Measurements from ENCODE around the gene MECR.

MECR gene

GRCh38 chr1:29230553-29231378 lies at the start of gene MECR:
TSS of gene MECR (minus strand) at chr1:29230934. CDS start at chr1:29230906, 28 bp downstream.
- peak; percentile 95 to 99 (median 98) for DNase-seq (ENCODE audit: low read depth in 2 of 3, low spot score in 2 of 3)

- no peak for DNase-seq (ENCODE audit: low read depth in 2 of 3, low spot score in 2 of 3)
Observed at GRCh38 chr1:29279951-29280391, 49.2 kb upstream of the MECR start.

GRCh38 chr1:29279406-29279805 lies 48.7 kb upstream of the MECR start:
- DNase-seq (ENCODE audit: low read depth in 2 of 3, low spot score in 2 of 3): no peak

GRCh38 chr1:29278124-29278523 lies 47.4 kb upstream of the MECR start:
- no peak for DNase-seq (ENCODE audit: low read depth in 2 of 3, low spot score in 2 of 3)

- no peak for DNase-seq (ENCODE audit: low read depth in 2 of 3, low spot score in 2 of 3)
Observed at GRCh38 chr1:29275435-29275834, 44.7 kb upstream of the MECR start.

- no peak for DNase-seq (ENCODE audit: low read depth in 2 of 3, low spot score in 2 of 3)
Observed at GRCh38 chr1:29272147-29272907, 41.6 kb upstream of the MECR start.

- no peak for DNase-seq (ENCODE audit: low read depth in 2 of 3, low spot score in 2 of 3)
Observed at GRCh38 chr1:29271724-29272123, 41.0 kb upstream of the MECR start.

GRCh38 chr1:29270929-29271521 lies 40.3 kb upstream of the MECR start:
- DNase-seq (ENCODE audit: low read depth in 2 of 3, low spot score in 2 of 3): no peak

- no peak for DNase-seq (ENCODE audit: low read depth in 2 of 3, low spot score in 2 of 3)
Observed at GRCh38 chr1:29269382-29269781, 38.6 kb upstream of the MECR start.

GRCh38 chr1:29267321-29268070 lies 36.8 kb upstream of the MECR start:
- no peak for DNase-seq (ENCODE audit: low read depth in 2 of 3, low spot score in 2 of 3)

GRCh38 chr1:29266912-29267311 lies 36.2 kb upstream of the MECR start:
- no peak for DNase-seq (ENCODE audit: low read depth in 2 of 3, low spot score in 2 of 3)

- DNase-seq (ENCODE audit: low read depth in 2 of 3, low spot score in 2 of 3): no peak
Observed at GRCh38 chr1:29264773-29265389, 34.1 kb upstream of the MECR start.

GRCh38 chr1:29260531-29260930 lies 29.8 kb upstream of the MECR start:
- DNase-seq (ENCODE audit: low read depth in 2 of 3, low spot score in 2 of 3): no peak

- no peak for DNase-seq (ENCODE audit: low read depth in 2 of 3, low spot score in 2 of 3)
Observed at GRCh38 chr1:29259802-29260441, 29.2 kb upstream of the MECR start.

- DNase-seq (ENCODE audit: low read depth in 2 of 3, low spot score in 2 of 3): no peak
Observed at GRCh38 chr1:29258976-29259801, 28.5 kb upstream of the MECR start.

GRCh38 chr1:29258189-29258975 lies 27.6 kb upstream of the MECR start:
- no peak for DNase-seq (ENCODE audit: low read depth in 2 of 3, low spot score in 2 of 3)

- no peak for DNase-seq (ENCODE audit: low read depth in 2 of 3, low spot score in 2 of 3)
Observed at GRCh38 chr1:29256979-29257804, 26.5 kb upstream of the MECR start.

- no peak for DNase-seq (ENCODE audit: low read depth in 2 of 3, low spot score in 2 of 3)
Observed at GRCh38 chr1:29256394-29256793, 25.7 kb upstream of the MECR start.
